ENCODE results near the gene JAKMIP1. TPM values are rescaled to one million over a fixed set of nuclear protein-coding genes. Genes with fewer than 3 reads are reported as not detected.

JAKMIP1 gene
- total RNA-seq, 1 donor from 2014 or later: 5.5 TPM

DNA sequence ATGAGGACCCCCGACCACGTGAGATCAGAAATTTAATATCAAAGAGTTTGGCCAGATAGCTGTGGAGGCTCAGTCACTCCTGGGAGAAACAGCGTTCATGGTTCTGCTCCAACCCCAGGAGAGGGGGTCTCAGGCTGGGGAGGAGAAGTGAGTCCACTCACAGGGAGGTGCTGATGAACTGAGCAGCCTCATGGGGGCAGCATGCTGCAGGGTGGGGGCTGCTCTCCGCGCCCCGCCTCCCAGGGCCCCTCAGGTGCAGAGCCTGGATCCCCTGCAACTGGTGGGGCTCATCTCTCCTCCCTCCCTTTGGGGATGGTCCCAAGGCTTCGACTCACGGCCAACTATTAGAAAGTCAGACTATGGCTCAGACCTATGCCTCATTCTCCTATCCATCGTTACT lies 155.5 kb downstream of the JAKMIP1 start:
- H3K4me3 Mint-ChIP-seq: no peak overlapping the region
- no peak overlapping the region for H3K27ac ChIP-seq

DNA sequence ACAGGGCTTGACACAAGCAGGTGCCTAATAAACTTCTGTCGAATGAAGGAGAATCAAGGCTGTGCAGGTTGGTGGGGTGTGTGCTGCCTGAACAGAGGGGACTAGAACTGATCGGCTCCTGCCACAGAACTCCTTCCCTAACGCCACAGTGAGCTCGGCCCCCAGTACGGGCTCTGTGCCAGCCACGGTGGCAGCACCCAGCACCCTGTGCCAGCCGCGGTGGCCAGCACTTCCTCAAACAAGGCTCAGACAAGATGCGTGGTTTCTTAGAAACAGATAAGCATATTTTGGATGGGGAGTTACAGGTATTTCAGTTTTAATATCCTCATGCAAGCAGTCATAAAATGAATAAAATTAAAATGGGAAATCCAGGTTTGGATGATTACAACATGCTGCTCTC lies 156.1 kb downstream of the JAKMIP1 start:
- H3K4me3 Mint-ChIP-seq: no peak overlapping the region
- no peak for DNase-seq (ENCODE audit: low spot score)
- H4K20me1 ChIP-seq (ENCODE audit: low read depth): no peaks in the 10 kb centered on the region

More for the DNA sequence above, 155.5 kb downstream of the JAKMIP1 start:
- Mint-ChIP-seq H3K27me3 (ENCODE audit: insufficient read depth, low read depth) (peaks cover 3% of the 10 kb centered on the region), H3K36me3 (no peaks in the 10 kb centered on the region), H3K4me1 (no peaks in the 10 kb centered on the region), H3K9me3 (no peaks in the 10 kb centered on the region), H3K27ac (no peak overlapping the region)
- Histone ChIP-seq H3K9me3 (ENCODE audit: low read depth) (no peaks in the 10 kb centered on the region), H3K36me3 (no peaks in the 10 kb centered on the region), H3K9ac (no peak overlapping the region), H3K4me1 (no peaks in the 10 kb centered on the region), H3F3A (ENCODE audit: low read depth) (no peaks in the 10 kb centered on the region), H3K79me2 (ENCODE audit: low read depth) (no peaks in the 10 kb centered on the region), H2AFZ (replicated peaks) (no peak overlapping the region), H3K27me3 (no peaks in the 10 kb centered on the region), H3K4me2 (no peak overlapping the region), H3K4me3 (no peak overlapping the region), H4K20me1 (ENCODE audit: low read depth) (no peaks in the 10 kb centered on the region)
- peak; percentile 55 for DNase-seq (ENCODE audit: low spot score)
- TF ChIP-seq EZH2 (IDR thresholded peaks at IDR 0.05): no peak
- TF ChIP-seq, protein P1, sequence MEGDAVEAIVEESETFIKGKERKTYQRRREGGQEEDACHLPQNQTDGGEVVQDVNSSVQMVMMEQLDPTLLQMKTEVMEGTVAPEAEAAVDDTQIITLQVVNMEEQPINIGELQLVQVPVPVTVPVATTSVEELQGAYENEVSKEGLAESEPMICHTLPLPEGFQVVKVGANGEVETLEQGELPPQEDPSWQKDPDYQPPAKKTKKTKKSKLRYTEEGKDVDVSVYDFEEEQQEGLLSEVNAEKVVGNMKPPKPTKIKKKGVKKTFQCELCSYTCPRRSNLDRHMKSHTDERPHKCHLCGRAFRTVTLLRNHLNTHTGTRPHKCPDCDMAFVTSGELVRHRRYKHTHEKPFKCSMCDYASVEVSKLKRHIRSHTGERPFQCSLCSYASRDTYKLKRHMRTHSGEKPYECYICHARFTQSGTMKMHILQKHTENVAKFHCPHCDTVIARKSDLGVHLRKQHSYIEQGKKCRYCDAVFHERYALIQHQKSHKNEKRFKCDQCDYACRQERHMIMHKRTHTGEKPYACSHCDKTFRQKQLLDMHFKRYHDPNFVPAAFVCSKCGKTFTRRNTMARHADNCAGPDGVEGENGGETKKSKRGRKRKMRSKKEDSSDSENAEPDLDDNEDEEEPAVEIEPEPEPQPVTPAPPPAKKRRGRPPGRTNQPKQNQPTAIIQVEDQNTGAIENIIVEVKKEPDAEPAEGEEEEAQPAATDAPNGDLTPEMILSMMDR (IDR thresholded peaks at IDR 0.05): peak; percentile 47

GRCh38 chr4:6043843-6044242 lies 156.5 kb downstream of the JAKMIP1 start:
- no peak overlapping the region for H2AFZ ChIP-seq (replicated peaks)
- H3K79me2 ChIP-seq (ENCODE audit: low read depth): no peaks in the 10 kb centered on the region
- no peaks in the 10 kb centered on the region for H3K36me3 ChIP-seq
- H3F3A ChIP-seq (ENCODE audit: low read depth): no peaks in the 10 kb centered on the region
- Mint-ChIP-seq H3K36me3 (no peaks in the 10 kb centered on the region), H3K4me3 (no peak overlapping the region), H3K4me1 (no peaks in the 10 kb centered on the region), H3K9me3 (no peaks in the 10 kb centered on the region), H3K27me3 (ENCODE audit: insufficient read depth, low read depth) (peaks cover 3% of the 10 kb centered on the region), H3K27ac (no peak overlapping the region)
- H3K9ac ChIP-seq: no peak overlapping the region
- no peak overlapping the region for H3K4me2 ChIP-seq
- H3K4me3 ChIP-seq: no peak overlapping the region
- H3K4me1 ChIP-seq: no peaks in the 10 kb centered on the region
- H3K27me3 ChIP-seq: no peaks in the 10 kb centered on the region
- H4K20me1 ChIP-seq (ENCODE audit: low read depth): no peaks in the 10 kb centered on the region
- H3K9me3 ChIP-seq (ENCODE audit: low read depth): no peaks in the 10 kb centered on the region
- TF ChIP-seq, protein P1 (IDR thresholded peaks at IDR 0.05): no peak
- TF ChIP-seq EZH2phosphoT487 (IDR thresholded peaks at IDR 0.05) (no peak), EZH2 (IDR thresholded peaks at IDR 0.05) (no peak)
- no peak overlapping the region for H3K27ac ChIP-seq
- no peak for DNase-seq (ENCODE audit: low spot score)

More for the DNA sequence above, 156.1 kb downstream of the JAKMIP1 start:
- no peaks in the 10 kb centered on the region for H3K4me1 ChIP-seq
- H3K79me2 ChIP-seq (ENCODE audit: low read depth): no peaks in the 10 kb centered on the region
- H3K36me3 ChIP-seq: no peaks in the 10 kb centered on the region
- H3K27ac ChIP-seq: no peak overlapping the region
- H3K27me3 ChIP-seq: no peaks in the 10 kb centered on the region
- no peak overlapping the region for H2AFZ ChIP-seq (replicated peaks)
- H3K4me2 ChIP-seq: no peak overlapping the region
- Mint-ChIP-seq H3K27me3 (ENCODE audit: insufficient read depth, low read depth) (peaks cover 3% of the 10 kb centered on the region), H3K27ac (no peak overlapping the region), H3K4me1 (no peaks in the 10 kb centered on the region), H3K9me3 (no peaks in the 10 kb centered on the region), H3K36me3 (no peaks in the 10 kb centered on the region)
- H3K9ac ChIP-seq: no peak overlapping the region
- TF ChIP-seq EZH2phosphoT487 (IDR thresholded peaks at IDR 0.05): no peak
- no peak for TF ChIP-seq EZH2 (IDR thresholded peaks at IDR 0.05)
- TF ChIP-seq, protein P1 (IDR thresholded peaks at IDR 0.05): no peak
- H3K4me3 ChIP-seq: no peak overlapping the region
- no peaks in the 10 kb centered on the region for H3F3A ChIP-seq (ENCODE audit: low read depth)
- H3K9me3 ChIP-seq (ENCODE audit: low read depth): no peaks in the 10 kb centered on the region

Measured in neural progenitor cell (in vitro differentiated cells).